ENCODE measurements around the gene BTK.

- TF ChIP-seq EZH2phosphoT487 (IDR thresholded peaks at IDR 0.05; ENCODE audit: insufficient read depth, low read depth) (no peak), EZH2 (IDR thresholded peaks at IDR 0.05; ENCODE audit: insufficient read depth, poor library complexity, severe bottlenecking) (no peak)
These were observed 11.8 kb upstream of the BTK start for GRCh38 chrX:101397779-101398178.
